Esophagus squamous epithelium (tissue), 4 donors: Measurements from ENCODE around the gene RUNDC3A.

Experiments used
- CTCF ChIP-seq, 6 experiments: fragments of 450-650 bp in 4 of 6; fragments of 200-600 bp in 2 of 6; sonication (generic) in 2 of 6; IDR thresholded peaks; one replicate each; pipeline ENCODE4 v1.5.1; 2016 to 2019; ENCODE audit warnings: antibody characterized with exemption in 6 of 6, mild to moderate bottlenecking in 4 of 6, moderate library complexity in 4 of 6
- POLR2A ChIP-seq, 4 donors: fragments of 450-650 bp; IDR thresholded peaks; one replicate each; pipeline ENCODE4 v1.6.1; 2017; ENCODE audit warnings: antibody characterized with exemption in 4 of 4, mild to moderate bottlenecking in 4 of 4, moderate library complexity in 3 of 4

GRCh38 chr17:44358066-44358465 lies 49.7 kb downstream of the RUNDC3A start:
- TF ChIP-seq CTCF (IDR thresholded peaks at IDR 0.05) (no peak), POLR2A (IDR thresholded peaks at IDR 0.05) (no peak)
